Transverse colon (tissue), 4 donors: ENCODE measurements around the gene SURF6. TPM values are rescaled to one million over a fixed set of nuclear protein-coding genes. Genes with fewer than 3 reads are reported as not detected.

ENCODE experiments used
- DNase-seq: peaks from one replicate; pipeline ENCODE4 v3.0.0-alpha.2; 2019
- H3K27ac ChIP-seq, 4 donors: fragments of 200-600 bp; sonication (generic); 2 replicates each; pipeline ENCODE4 v1.5.1; 2016 to 2018; ENCODE audit warnings: inconsistent platforms in 4 of 4
- H3K27me3 ChIP-seq: fragments of 200-600 bp; sonication (generic); 2 replicates; pipeline ENCODE4 v1.5.1; 2017; ENCODE audit warnings: inconsistent platforms
- H3K36me3 ChIP-seq, 4 donors: fragments of 200-600 bp; sonication (generic); 2 replicates each; pipeline ENCODE4 v1.5.1; 2017 to 2019; ENCODE audit warnings: inconsistent platforms in 4 of 4
- H3K4me1 ChIP-seq, 4 donors: fragments of 200-600 bp; sonication (generic); 2 replicates each; pipeline ENCODE4 v1.5.1; 2017 to 2020; ENCODE audit warnings: inconsistent platforms in 4 of 4
- H3K4me3 ChIP-seq, 4 donors: fragments of 200-600 bp; sonication (generic); 1 replicate in 1 of 4; 2 replicates in 3 of 4; pipeline versions ENCODE4 v1.5.1 to v1.6.1; 2017 to 2019; ENCODE audit warnings: inconsistent platforms in 4 of 4
- H3K9me3 ChIP-seq, 2 donors: fragments of 200-600 bp; sonication (generic); 2 replicates each; pipeline ENCODE4 v1.5.1; 2017 to 2019; ENCODE audit warnings: inconsistent platforms in 2 of 2
- CTCF ChIP-seq, 5 experiments: fragments of 200-600 bp in 3 of 5; fragments of 450-650 bp in 2 of 5; sonication (generic) in 3 of 5; IDR thresholded peaks; 1 replicate in 2 of 5; 2 replicates in 3 of 5; pipeline ENCODE4 v1.5.1; 2016 to 2017; ENCODE audit warnings: antibody characterized with exemption in 5 of 5, inconsistent platforms in 3 of 5, mild to moderate bottlenecking in 2 of 5, moderate library complexity in 1 of 5
- EP300 ChIP-seq: sonication (generic); formaldehyde crosslinking; IDR thresholded peaks from one replicate; pipeline ENCODE4 v1.6.1; 2017; ENCODE audit warnings: antibody characterized with exemption, low read depth
- POLR2A ChIP-seq: fragments of 450-650 bp; IDR thresholded peaks from one replicate; pipeline ENCODE4 v1.6.1; 2016; ENCODE audit warnings: antibody characterized with exemption, mild to moderate bottlenecking, moderate library complexity
- POLR2AphosphoS5 ChIP-seq, 3 donors: sonication (generic); formaldehyde crosslinking; IDR thresholded peaks; one replicate each; pipeline ENCODE4 v1.6.1; 2016; ENCODE audit warnings: antibody characterized with exemption in 3 of 3
- WGBS, 2 donors: methylation state at CpG; one replicate each; pipeline ENCODE4 v1.1.5; 2018; ENCODE audit warnings: low coverage in 1 of 2; 5-methylcytosine and 5-hydroxymethylcytosine counted together
- in situ Hi-C, 4 donors: fragments of 200-750 bp; cut with MboI; loops; one replicate each; pipeline versions ENCODE4 v1.15.0 to v1.15.1; 2017; ENCODE audit warnings: low sequenced_read_pairs in 3 of 4, low pct_ligation_motif_present in 1 of 4, low pct_unique_long_range_greater_than_20kb in 1 of 4
- intact Hi-C: fragments of 100-400 bp; cut with DNase I; formaldehyde crosslinking; loops from one replicate; pipeline ENCODE4 v1.15.1; 2023; ENCODE audit warnings: low total_unique reads
- total RNA-seq, 4 donors: library from RNA; depleted of rRNA; stranded (reverse); fragments of >200 nt; gene quantifications; one replicate each; pipeline ENCODE4 v1.1.0, GENCODE V29; 2016

The SURF6 gene
- total RNA-seq, 4 donors from 2014 or later, result 18.1 to 61.3 (median 22.5) TPM

DNA sequence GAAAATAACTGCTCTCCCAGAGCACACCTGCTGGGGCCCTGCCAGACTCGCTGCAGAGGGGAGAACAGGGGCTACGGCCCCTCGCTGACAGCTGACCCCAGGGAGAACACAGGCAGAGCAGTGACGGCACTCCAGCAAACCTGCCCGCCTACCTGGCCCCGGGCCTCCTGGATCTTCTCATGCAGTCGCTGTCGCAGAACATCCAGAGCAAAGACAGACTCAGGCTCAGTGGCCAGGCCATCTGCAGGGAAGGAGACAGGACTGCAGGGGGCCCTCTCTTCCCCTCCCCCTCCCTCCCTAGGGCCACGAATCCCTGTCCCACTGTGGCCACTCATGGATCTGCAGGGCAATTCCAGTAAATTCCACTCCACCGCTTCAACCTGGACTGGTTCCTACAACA is 2.4 kb downstream of the SURF6 start:
- whole genome bisulfite sequencing, 2 donors, result 60 to 87% methylated on average over 1 to 10 of the region's 10 CpGs
- Histone ChIP-seq H3K4me3 (no peak overlapping the region), H3K36me3 (peaks cover 0 to 38% (median 20%) of the 10 kb centered on the region in 4 donors), H3K9me3 (no peaks in the 10 kb centered on the region), H3K27ac (peak overlapping the region; percentile 83 to 91 (median 89)), H3K4me1 (peaks cover 11 to 34% (median 30%) of the 10 kb centered on the region in 4 donors), H3K27me3 (no peaks in the 10 kb centered on the region)
- TF ChIP-seq POLR2AphosphoS5 (IDR thresholded peaks at IDR 0.05) (no peak), EP300 (no peak), CTCF (IDR thresholded peaks at IDR 0.05) (no peak), POLR2A (no peak)
- DNase-seq, result no peak
- in situ Hi-C loops (loop anchor here in 1 of 4 donors (25.0 kb wide), 1 partner anchor 296 kb away; the partner anchor contains the start of gene GTF3C5), intact Hi-C loops (no loop called here)

DNA sequence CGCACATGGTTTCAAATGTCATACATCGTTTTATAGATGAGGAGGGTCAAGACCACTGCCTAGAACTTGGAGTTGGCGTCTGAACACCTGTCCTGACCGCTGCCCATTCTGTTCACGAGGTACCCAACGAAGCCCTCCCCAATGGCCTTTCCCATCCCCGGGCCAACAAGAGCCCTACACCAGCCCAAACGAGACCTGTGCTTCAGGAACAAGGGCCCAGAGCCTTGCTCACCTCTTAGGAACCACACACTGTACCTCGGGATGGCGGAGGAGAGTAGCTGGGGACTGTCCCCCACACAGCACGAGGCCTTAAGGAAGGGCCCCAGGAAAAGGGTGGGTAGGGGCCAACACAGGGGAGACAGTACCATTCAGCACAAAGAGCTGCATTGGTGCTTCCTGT is 3.0 kb downstream of the SURF6 start:
- H3K4me1 ChIP-seq, result peaks cover 11 to 34% (median 30%) of the 10 kb centered on the region in 4 donors
- TF ChIP-seq EP300 (no peak), CTCF (IDR thresholded peaks at IDR 0.05) (no peak)
- 93% methylated on average over 11 of the region's 11 CpGs; no CpG with 5 or more reads in 1 of the 2 donors for whole genome bisulfite sequencing, 2 donors
- H3K4me3 ChIP-seq, result no peak overlapping the region
- no peaks in the 10 kb centered on the region for H3K27me3 ChIP-seq
- in situ Hi-C loops, result loop anchor here in 1 of 4 donors (25.0 kb wide), 1 partner anchor 296 kb away; the partner anchor contains the start of gene GTF3C5
- H3K36me3 ChIP-seq, result peaks cover 0 to 38% (median 20%) of the 10 kb centered on the region in 4 donors
- intact Hi-C loops, result no loop called here
- H3K27ac ChIP-seq, result peak overlapping the region in 2 of 4 donors; percentile 83 to 90
- no peaks in the 10 kb centered on the region for H3K9me3 ChIP-seq
- no peak for DNase-seq

- in situ Hi-C loops, result loop anchor here in 1 of 4 donors (25.0 kb wide), 1 partner anchor 295 kb away; the partner anchor contains the start of gene GTF3C5
These were observed 3.6 kb downstream of the SURF6 start for GRCh38 chr9:133332381-133332730.

More at GRCh38 chr9:133332381-133332730, 3.6 kb downstream of the SURF6 start:
- TF ChIP-seq POLR2AphosphoS5 (IDR thresholded peaks at IDR 0.05), result no peak
- TF ChIP-seq POLR2A, result no peak
- no peak for TF ChIP-seq EP300
- no peak for TF ChIP-seq CTCF (IDR thresholded peaks at IDR 0.05)
- Histone ChIP-seq H3K27me3 (no peaks in the 10 kb centered on the region), H3K36me3 (peaks cover 0 to 38% (median 20%) of the 10 kb centered on the region in 4 donors), H3K4me3 (no peak overlapping the region), H3K9me3 (no peaks in the 10 kb centered on the region), H3K27ac (no peak overlapping the region), H3K4me1 (peaks cover 11 to 34% (median 30%) of the 10 kb centered on the region in 4 donors)
- no peak for DNase-seq
- 82 to 86% methylated on average over 13 to 20 of the region's 20 CpGs for WGBS, 2 donors
- intact Hi-C loops, result no loop called here
